Hepatocyte (in vitro differentiated cells): ENCODE data around the gene ITSN1. TPM values are rescaled to one million over a fixed set of nuclear protein-coding genes. Genes with fewer than 3 reads are reported as not detected.

Experiments
- DNase-seq: peaks from one replicate; pipeline ENCODE4 v3.0.0-alpha.2; 2016; ENCODE audit warnings: low spot score
- H2AFZ ChIP-seq: fragments of 200-600 bp; sonication (generic); 2 replicates; pipeline ENCODE4 v1.6.0; 2016; ENCODE audit warnings: antibody characterized with exemption, mild to moderate bottlenecking
- H3K27ac ChIP-seq: fragments of 200-600 bp; sonication (generic); 2 replicates; pipeline ENCODE4 v1.5.1; 2016; ENCODE audit warnings: mild to moderate bottlenecking
- H3K27me3 ChIP-seq: fragments of 200-600 bp; sonication (generic); 2 replicates; pipeline ENCODE4 v1.6.1; 2016
- H3K36me3 ChIP-seq: fragments of 200-600 bp; sonication (generic); replicated peaks from 2 replicates; pipeline ENCODE4 v1.5.1; 2016; ENCODE audit warnings: low read depth; ENCODE audit not compliant: insufficient read depth
- H3K4me1 ChIP-seq: fragments of 200-600 bp; sonication (generic); 2 replicates; pipeline ENCODE4 v1.5.1; 2016; ENCODE audit warnings: mild to moderate bottlenecking, moderate library complexity; ENCODE audit not compliant: insufficient read depth
- H3K4me2 ChIP-seq: fragments of 200-600 bp; sonication (generic); 2 replicates; pipeline ENCODE4 v1.6.0; 2016
- H3K4me3 ChIP-seq: fragments of 200-600 bp; sonication (generic); 2 replicates; pipeline ENCODE4 v1.5.1; 2016; ENCODE audit warnings: mild to moderate bottlenecking
- H3K79me2 ChIP-seq: fragments of 200-600 bp; sonication (generic); 2 replicates; pipeline ENCODE4 v1.6.0; 2017; ENCODE audit warnings: mild to moderate bottlenecking
- H3K9me2 ChIP-seq: fragments of 200-600 bp; sonication (generic); replicated peaks from 2 replicates; pipeline ENCODE4 v1.6.0; 2017; ENCODE audit warnings: mild to moderate bottlenecking; ENCODE audit not compliant: insufficient read depth
- H3K9me3 ChIP-seq: fragments of 200-600 bp; sonication (generic); 2 replicates; pipeline ENCODE4 v1.5.1; 2016; ENCODE audit warnings: low read depth, mild to moderate bottlenecking
- H4K20me1 ChIP-seq: fragments of 200-600 bp; sonication (generic); 2 replicates; pipeline ENCODE4 v1.6.0; 2016; ENCODE audit warnings: mild to moderate bottlenecking; ENCODE audit not compliant: insufficient read depth, poor library complexity, severe bottlenecking
- EZH2 ChIP-seq: fragments of 200-600 bp; sonication (generic); IDR thresholded peaks from 2 replicates; pipeline ENCODE4 v1.6.1; 2016; ENCODE audit warnings: antibody characterized with exemption, mild to moderate bottlenecking, borderline replicate concordance
- EZH2phosphoT487 ChIP-seq: fragments of 200-600 bp; sonication (generic); IDR thresholded peaks from one replicate; pipeline ENCODE4 v1.6.1; 2018; ENCODE audit warnings: antibody characterized with exemption, mild to moderate bottlenecking, low read depth, moderate library complexity; ENCODE audit not compliant: unreplicated experiment, severe bottlenecking
- WGBS: methylation state at CpG from one replicate; pipeline ENCODE4 v1.1.6; 2016; ENCODE audit warnings: low lambda C conversion rate; ENCODE audit errors: missing lambda C conversion rate; 5-methylcytosine and 5-hydroxymethylcytosine counted together
- polyA plus RNA-seq: library from polyadenylated mRNA; unstranded; fragments of >200 nt; fragmentation: Nextera tagmentation; extraction: Ambion mirVana; gene quantifications from 2 replicates; pipeline ENCODE4 v1.2.1, GENCODE V29; 2016
- total RNA-seq: library from RNA; depleted of rRNA; stranded (reverse); fragments of >200 nt; gene quantifications from 2 replicates; pipeline ENCODE4 v1.2.3, GENCODE V29; 2014
- TF ChIP-seq, protein P1 (sequence below): fragments of 200-600 bp; sonication (generic); IDR thresholded peaks from 2 replicates; pipeline ENCODE4 v1.5.1; 2016; ENCODE audit warnings: antibody characterized with exemption, mild to moderate bottlenecking; ENCODE audit not compliant: poor library complexity

Gene ITSN1
- total and polyA plus RNA-seq, 2 experiments from 2014 or later = 43.6 to 46.0 TPM

DNA sequence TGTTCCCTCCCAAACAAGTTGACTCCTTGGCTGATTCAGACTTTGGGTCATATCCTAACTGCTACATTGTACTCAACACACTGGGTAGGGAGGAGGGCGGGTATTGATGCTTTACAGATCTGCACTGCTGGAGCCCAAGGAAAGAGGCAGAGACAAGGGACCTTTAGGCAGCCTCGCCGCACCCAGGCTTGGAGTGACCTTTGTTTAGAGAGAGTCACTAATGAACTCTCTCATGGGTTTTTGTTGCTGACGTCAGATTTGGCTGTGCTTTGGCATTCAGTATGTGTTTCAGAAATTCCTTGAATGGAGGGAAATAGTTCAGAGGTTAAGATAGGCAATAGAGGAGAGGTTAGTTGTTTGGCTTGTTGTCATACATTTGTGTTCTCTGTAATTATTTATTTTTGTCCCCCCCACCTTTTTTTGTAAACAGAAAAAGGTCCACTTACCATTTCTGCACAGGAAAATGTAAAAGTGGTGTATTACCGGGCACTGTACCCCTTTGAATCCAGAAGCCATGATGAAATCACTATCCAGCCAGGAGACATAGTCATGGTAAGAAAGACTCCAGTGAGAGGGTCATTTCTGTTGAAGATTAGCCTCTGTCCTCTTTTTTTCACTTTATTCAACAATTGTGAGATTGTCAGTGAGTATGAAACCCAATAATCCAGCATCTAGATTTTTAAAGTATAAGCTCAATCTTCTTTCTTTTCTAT lies 157.2 kb downstream of the ITSN1 start:
- Histone ChIP-seq H3K36me3 (no peaks in the 10 kb centered on the region), H3K27ac (no peak overlapping the region)
- no peak for DNase-seq

DNA sequence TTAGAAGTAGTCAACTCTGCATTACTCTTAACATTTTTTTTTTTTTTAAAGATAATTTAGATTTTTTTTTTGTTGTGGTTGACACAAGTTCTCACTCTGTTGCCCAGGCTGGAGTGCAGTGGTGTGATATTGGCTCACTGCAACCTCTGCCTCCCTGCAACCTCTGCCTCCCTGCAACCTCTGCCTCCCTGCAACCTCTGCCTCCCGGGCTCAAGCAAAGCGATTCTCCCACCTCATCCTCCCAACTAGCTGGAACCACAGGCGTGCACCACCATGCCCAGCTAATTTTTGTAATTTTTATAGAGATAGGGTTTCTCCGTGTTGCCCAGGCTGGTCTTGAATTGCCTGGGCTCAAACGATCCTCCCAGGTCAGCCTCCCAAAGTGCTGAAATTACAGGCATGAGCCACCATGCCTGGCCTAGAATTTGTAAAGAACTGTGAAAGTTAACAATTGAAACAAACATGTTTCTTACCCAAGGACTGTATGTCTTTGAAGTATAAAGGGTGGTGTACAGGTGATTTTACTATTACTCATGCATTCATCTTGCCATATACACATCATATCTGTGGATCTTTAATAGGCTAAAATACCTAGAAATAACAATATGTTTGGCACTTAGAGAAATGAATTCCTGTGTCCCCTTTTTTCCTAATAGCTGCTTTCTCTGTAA lies 158.6 kb downstream of the ITSN1 start:
- TF ChIP-seq EZH2 (no peak), EZH2phosphoT487 (no peak)
- TF ChIP-seq, protein P1, sequence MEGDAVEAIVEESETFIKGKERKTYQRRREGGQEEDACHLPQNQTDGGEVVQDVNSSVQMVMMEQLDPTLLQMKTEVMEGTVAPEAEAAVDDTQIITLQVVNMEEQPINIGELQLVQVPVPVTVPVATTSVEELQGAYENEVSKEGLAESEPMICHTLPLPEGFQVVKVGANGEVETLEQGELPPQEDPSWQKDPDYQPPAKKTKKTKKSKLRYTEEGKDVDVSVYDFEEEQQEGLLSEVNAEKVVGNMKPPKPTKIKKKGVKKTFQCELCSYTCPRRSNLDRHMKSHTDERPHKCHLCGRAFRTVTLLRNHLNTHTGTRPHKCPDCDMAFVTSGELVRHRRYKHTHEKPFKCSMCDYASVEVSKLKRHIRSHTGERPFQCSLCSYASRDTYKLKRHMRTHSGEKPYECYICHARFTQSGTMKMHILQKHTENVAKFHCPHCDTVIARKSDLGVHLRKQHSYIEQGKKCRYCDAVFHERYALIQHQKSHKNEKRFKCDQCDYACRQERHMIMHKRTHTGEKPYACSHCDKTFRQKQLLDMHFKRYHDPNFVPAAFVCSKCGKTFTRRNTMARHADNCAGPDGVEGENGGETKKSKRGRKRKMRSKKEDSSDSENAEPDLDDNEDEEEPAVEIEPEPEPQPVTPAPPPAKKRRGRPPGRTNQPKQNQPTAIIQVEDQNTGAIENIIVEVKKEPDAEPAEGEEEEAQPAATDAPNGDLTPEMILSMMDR = no peak
- DNase-seq = no peak
- Histone ChIP-seq H3K27ac (no peak overlapping the region), H3K27me3 (no peaks in the 10 kb centered on the region), H3K4me2 (no peak overlapping the region), H2AFZ (no peak overlapping the region), H3K4me1 (no peaks in the 10 kb centered on the region), H3K9me2 (no peaks in the 10 kb centered on the region), H3K9me3 (no peaks in the 10 kb centered on the region), H3K79me2 (no peaks in the 10 kb centered on the region), H3K36me3 (no peaks in the 10 kb centered on the region), H4K20me1 (no peaks in the 10 kb centered on the region), H3K4me3 (no peak overlapping the region)
- 96% methylated on average over 5 of the region's 5 CpGs for WGBS

More for the DNA sequence above, 157.2 kb downstream of the ITSN1 start:
- Histone ChIP-seq H3K4me2 (no peak overlapping the region), H4K20me1 (no peaks in the 10 kb centered on the region), H3K9me3 (no peaks in the 10 kb centered on the region), H3K4me1 (no peaks in the 10 kb centered on the region), H3K9me2 (no peaks in the 10 kb centered on the region), H2AFZ (no peak overlapping the region), H3K27me3 (no peaks in the 10 kb centered on the region), H3K4me3 (no peak overlapping the region), H3K79me2 (no peaks in the 10 kb centered on the region)
- no peak for TF ChIP-seq EZH2
- TF ChIP-seq, protein P1 = no peak
- TF ChIP-seq EZH2phosphoT487 = no peak
- 89% methylated on average over 5 of the region's 5 CpGs for WGBS

DNA sequence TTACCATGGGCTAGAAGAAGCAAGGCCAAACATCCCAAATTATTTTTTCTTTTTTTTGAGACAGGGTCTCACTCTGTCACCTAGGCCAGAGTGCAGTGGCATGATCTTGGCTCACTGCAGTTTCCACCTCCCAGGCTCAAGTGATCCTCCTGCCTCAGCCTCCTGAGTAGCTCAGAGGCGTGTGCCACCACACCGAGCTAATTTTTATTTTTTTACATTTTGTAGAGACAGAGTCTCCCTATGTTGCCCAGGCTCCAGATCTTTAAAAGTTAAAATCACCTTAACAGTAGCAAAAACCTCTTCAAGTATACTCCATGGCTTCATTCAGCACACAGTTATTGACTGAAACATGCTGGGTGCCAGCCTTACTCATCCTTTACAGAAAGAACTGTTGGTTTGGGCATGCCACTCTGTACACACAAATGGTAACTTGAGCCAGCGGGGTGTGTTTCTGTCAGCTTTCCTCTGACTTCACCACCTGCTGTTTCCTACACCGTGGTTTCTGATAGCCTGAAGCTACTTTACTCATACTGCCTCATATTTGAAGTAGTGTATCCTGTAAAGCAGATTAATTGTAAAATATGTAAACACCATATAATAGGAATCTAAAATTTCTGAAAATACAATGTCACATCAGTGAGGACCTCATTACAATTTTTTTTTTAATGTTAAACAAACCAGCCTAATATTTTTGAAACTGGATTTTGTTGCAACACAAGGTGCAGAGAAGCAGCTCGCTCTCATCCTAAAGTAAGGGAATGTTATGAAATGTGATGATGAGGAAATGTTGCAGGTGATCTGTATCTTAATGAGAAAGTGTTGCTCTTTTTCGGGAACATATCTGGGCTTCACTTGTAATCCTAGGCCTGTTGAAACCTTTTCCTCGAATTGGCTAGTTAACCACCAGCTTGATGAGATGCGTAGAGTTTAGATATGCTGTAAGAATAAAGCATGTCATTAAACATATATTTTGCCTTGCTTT lies 159.4 kb downstream of the ITSN1 start:
- 78% methylated on average over 8 of the region's 8 CpGs for WGBS
- Histone ChIP-seq H3K27ac (peak overlapping the region; percentile 6), H3K9me3 (no peaks in the 10 kb centered on the region), H3K4me1 (no peaks in the 10 kb centered on the region), H3K79me2 (no peaks in the 10 kb centered on the region), H3K9me2 (no peaks in the 10 kb centered on the region), H3K4me2 (no peak overlapping the region), H3K36me3 (no peaks in the 10 kb centered on the region), H2AFZ (no peak overlapping the region), H4K20me1 (no peaks in the 10 kb centered on the region), H3K4me3 (no peak overlapping the region), H3K27me3 (no peaks in the 10 kb centered on the region)
- DNase-seq = peak; percentile 22
- TF ChIP-seq, protein P1 = no peak
- no peak for TF ChIP-seq EZH2
- TF ChIP-seq EZH2phosphoT487 = no peak
